Right renal cortex interstitium (tissue), 3 donors: ENCODE results near the gene NLGN4X. TPM values are rescaled to one million over a fixed set of nuclear protein-coding genes. Genes with fewer than 3 reads are reported as not detected.
"Not testable (repeated sequence)": the region's sequence is repeated elsewhere in the genome, so short reads cannot be mapped to it uniquely, and the experiment has no call there.

ENCODE experiments used
- DNase-seq, 3 donors: peaks; one replicate each; pipeline ENCODE4 v3.0.0-alpha.2; 2013; ENCODE audit warnings: low read depth in 3 of 3, low spot score in 2 of 3
- polyA plus RNA-seq, 3 donors: library from polyadenylated mRNA; unstranded; fragments of 120-200 nt; gene quantifications; one replicate each; pipeline ENCODE4 v1.2.1, GENCODE V29; 2013; ENCODE audit not compliant: insufficient read length in 3 of 3

Gene NLGN4X
- polyA plus RNA-seq, 3 donors, result 13.6 to 14.4 (median 13.7) TPM

DNA sequence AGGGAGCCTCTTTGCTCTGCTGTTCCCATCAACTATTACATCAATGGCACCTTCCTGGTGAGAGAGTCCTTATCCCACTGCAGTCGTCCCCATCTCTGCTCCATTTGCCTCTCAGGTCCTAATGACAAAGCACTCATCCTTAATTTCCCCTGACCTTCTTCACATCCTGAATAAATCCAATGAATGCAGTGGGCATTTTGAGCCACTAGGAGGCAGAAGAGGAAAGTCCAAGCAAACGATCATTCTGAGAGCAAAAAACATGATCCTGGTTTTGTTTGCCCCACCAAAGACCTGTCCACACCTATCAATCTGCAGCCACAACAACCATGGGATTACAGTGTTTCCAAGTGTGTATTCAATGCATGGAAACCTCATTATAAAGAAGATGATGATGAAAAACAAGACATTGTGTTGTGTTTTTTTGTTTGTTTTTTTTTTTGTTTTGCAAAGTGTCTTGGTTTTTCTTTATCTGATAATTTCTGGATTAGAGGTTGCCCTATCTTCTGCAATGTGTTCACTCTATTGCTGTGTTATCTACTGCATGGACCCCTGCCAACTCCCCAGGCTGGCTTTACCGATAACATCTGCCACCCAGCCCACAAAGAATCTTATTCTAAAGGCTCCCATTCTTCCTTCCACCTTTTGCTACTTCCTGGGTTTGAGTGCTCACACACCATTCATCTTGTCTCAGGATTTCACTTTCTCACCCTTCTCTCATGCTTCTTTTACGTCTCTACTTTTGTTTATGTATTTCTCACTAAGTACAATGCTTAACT is 207.2 kb downstream of the NLGN4X start:
- peak in 2 of 3 donors; percentile 1 to 10 for DNase-seq

DNA sequence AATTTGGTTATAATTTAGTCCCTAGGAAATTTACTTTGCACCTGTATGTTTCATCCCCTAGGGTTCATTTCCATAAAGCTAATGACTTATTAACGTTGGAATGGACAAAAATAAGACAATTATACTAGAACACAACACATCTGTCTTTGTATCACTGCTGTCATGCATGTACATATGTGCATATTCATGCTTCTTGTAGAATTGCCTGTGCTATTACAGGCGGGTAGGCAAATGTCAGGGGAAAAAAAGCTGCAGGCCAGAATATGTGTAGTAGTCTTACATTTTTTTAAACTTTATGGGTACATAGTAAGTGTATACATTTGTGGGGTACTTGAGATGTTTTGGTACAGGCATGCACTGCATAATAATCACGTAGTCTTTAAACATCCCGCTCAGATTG is 209.6 kb downstream of the NLGN4X start:
- DNase-seq, result no peak

GRCh38 chrX:6015423-6015822 is 213.2 kb downstream of the NLGN4X start:
- no peak for DNase-seq

GRCh38 chrX:6012357-6012756 is 216.3 kb downstream of the NLGN4X start:
- DNase-seq, result no peak

GRCh38 chrX:6005856-6006255 is 222.8 kb downstream of the NLGN4X start:
- no peak for DNase-seq

- DNase-seq, result no peak
Observed at GRCh38 chrX:6004529-6004928, 224.1 kb downstream of the NLGN4X start.

DNA sequence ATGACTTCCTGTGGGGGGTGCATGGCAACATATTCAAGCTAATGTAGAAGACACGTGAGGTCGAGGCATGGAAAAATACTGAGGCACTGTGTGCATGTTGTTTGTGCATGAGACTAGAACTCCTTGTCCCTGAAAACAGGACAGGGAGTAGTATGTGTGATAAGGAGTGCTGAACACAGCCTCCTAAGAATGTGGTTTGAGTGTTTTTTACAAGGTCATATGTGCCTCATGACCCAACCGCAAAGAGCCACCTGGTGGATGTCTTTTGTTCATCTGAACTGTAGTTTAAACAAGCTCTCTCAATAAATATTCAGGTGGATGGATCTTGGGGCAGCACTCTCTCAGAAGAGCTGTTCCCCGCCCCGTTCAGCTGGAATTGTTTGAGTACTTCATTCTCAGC is 226.6 kb downstream of the NLGN4X start:
- DNase-seq, result no peak

GRCh38 chrX:5998901-5999300 is 229.8 kb downstream of the NLGN4X start:
- DNase-seq, result no peak

GRCh38 chrX:5998456-5998855 is 230.2 kb downstream of the NLGN4X start:
- DNase-seq, result no peak

DNA sequence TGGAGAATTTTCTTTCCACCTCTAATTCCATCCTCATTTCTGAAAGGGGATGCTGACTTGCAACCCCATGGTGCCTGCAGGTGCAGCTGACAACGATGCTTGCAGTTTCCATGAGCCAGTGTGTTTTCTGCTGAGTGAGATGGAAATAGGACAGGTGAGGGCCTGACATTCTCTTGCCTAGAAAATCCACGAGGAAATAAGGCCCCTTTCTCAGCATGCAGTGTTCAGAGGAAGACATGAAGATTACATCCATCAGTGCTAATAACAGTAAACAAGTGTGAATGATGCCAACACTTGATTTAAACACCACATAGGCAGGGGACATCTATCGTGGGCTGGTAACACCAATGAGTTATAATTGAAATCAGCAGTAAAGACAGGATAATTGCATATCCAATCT is 237.3 kb downstream of the NLGN4X start:
- no peak for DNase-seq

GRCh38 chrX:5979338-5979737 is 249.3 kb downstream of the NLGN4X start:
- no peak for DNase-seq

- no peak for DNase-seq
Observed at GRCh38 chrX:5976332-5976731, 252.3 kb downstream of the NLGN4X start.

- DNase-seq, result no peak
Observed at GRCh38 chrX:5971300-5971699, 257.4 kb downstream of the NLGN4X start.

DNA sequence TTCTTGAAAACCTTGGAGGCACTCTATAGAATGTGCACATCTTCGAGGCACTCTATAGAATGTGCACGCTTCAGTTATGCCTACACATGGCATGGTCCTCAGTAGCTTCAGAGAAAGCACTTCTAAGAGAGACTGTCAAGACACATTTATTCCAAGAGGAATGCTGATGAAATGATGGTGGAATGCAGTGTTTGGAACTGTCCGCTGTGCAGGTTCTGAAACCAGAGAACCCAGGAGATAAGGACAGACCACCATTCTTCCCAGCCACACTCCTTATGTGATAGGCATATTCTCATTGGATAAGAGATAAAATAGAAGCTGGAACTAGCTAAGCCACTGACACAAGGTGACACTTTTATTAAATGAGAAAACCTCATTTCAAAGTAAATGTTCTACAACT is 263.3 kb downstream of the NLGN4X start:
- no peak for DNase-seq

GRCh38 chrX:5959286-5959685 is 269.4 kb downstream of the NLGN4X start:
- no peak for DNase-seq

DNA sequence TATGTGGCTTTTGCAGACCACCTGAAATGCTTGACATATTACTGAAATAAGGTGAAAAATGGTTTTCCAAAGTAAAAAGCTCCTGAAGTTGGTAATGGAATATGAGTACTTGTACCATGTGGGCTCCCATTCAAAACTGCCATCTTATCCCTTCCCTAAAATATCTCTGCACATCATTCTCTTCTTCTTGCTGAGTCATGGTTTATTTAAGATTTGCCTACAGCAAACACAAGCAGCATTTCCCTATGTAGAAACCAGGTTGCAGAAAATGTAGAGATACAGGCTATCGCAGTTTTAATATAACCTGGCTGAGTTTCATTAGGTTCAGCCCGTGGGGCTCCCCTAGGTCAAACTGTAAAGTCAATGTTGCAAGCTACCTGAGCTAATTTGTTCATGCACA is 270.1 kb downstream of the NLGN4X start:
- no peak for DNase-seq

DNA sequence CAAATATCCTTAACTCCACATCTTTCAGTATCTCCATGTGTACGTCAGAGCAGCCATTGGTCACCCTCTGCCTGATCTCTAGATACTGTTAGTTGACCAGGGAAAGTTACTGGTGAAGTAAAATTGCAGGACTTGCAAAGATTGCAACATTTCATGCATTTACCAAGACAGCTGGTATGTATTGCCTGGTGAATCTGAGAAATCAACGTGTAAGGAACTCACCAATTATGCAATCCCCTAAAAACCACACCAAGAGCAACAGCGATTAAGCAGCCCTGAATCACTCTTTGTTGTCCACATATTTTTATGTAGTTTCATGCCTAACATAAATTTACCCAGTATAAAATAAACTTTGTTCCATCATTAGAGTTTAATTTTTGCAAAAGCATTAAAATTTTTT is 271.2 kb downstream of the NLGN4X start:
- no peak for DNase-seq

- DNase-seq, result no peak
Observed at GRCh38 chrX:5936438-5936837, 292.2 kb downstream of the NLGN4X start.

DNA sequence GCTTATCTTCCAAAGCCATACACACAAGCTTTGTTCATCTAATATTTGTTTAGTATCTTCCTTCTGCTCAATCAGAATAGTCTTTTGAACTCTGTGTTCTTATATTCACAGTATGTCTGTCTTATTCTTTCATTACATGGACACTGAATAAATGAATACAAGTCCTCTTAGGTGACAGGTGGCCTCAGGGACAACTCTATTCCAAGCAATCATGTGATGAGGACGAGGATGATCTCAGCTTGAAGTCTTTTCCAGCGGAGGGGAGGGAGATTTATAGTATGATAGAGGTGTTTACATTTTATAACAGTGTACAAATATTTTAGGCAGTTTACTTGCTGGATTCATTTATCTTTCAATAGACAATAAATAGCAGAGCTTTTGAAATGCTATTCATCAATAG is 300.4 kb downstream of the NLGN4X start:
- DNase-seq, result no peak

DNA sequence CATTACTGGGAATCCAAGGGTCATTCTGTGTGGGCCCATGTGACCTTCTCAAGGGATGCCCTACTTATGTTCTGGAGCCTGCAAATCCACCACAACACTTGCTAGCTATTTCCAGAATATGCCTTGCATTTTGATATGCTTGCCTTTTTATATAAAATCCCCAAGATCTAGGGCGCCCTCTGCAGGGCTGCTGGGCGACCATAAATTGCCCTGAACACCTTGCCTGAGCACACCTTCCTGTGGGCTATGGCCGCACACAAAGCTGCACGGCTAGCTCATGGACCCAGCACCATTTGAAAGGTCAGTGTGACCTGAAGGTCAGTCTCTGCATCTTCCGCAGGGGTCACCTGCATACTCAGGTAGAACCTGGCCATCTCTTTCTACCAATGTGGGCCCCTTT is 311.7 kb downstream of the NLGN4X start:
- no peak for DNase-seq

DNA sequence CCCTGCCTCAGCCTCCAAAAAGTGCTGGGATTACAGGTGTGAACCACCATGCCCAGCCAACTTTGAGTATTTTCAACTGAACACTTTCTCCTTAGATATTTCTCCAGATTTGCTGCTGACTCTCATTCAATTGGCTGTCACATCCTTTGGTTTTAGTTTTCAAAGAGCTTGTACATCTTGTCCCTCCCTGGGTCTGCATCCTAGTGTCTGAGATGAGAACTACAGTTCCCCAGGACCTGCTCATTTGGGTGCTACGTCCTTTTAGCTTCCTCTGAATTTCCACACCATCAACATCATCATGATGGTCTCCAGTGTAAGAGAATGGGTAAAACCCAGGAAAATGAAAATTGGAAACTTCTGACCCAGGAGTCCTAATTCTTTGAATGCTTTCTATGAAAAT is 312.9 kb downstream of the NLGN4X start:
- DNase-seq, result no peak

GRCh38 chrX:5907207-5907606 is 321.5 kb downstream of the NLGN4X start:
- no peak for DNase-seq

DNA sequence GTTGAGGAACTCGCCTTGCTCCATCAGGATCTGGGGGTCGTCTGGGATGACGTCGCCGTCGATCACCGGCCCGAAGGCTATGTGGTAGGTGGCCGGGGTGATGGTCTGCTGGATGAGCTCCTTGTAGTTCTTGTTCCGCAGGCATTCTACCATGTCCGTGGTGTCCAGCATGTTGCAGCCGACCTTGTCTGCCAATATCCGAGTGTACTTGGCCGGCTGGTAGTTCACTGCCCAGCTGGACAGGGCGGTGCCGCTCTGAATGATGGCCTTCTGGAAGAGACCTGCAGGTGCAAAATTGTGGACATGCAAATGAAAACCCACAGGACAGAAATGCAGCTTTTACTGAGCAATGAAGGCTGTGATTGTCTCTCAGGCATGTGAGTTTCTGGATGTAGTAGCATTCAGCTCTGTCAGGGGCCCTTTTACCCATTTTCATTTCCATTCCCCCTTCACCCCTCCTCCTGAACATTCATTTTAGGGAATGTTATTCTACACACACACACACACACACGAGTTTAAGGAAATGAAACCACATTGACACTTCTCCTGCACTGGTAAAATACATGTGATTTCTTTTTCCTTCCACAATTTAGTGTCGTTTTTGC is 325.0 kb downstream of the NLGN4X start:
- not testable (repeated sequence) for DNase-seq
